Lower leg skin (tissue), 4 donors: ENCODE data around the gene MILR1. TPM values are rescaled to one million over a fixed set of nuclear protein-coding genes. Genes with fewer than 3 reads are reported as not detected.
A peak's percentile ranks its signal among the peaks of the same experiment; 100 is the strongest.
"Not testable (repeated sequence)": the region's sequence is repeated elsewhere in the genome, so short reads cannot be mapped to it uniquely, and the experiment has no call there.

ENCODE experiments used
- DNase-seq, 2 donors: peaks; one replicate each; pipeline ENCODE4 v3.0.0-alpha.2; 2019; ENCODE audit warnings: low spot score in 2 of 2
- H3K4me3 ChIP-seq: fragments of 200-600 bp; sonication (generic); 2 replicates; pipeline ENCODE4 v1.5.1; 2017; ENCODE audit warnings: mild to moderate bottlenecking, low read depth; ENCODE audit not compliant: poor library complexity, severe bottlenecking
- CTCF ChIP-seq, 3 donors: fragments of 450-650 bp; IDR thresholded peaks; one replicate each; pipeline ENCODE4 v1.5.1; 2016; ENCODE audit warnings: antibody characterized with exemption in 3 of 3, mild to moderate bottlenecking in 3 of 3, moderate library complexity in 2 of 3
- POLR2A ChIP-seq, 2 donors: fragments of 450-650 bp; IDR thresholded peaks; one replicate each; pipeline ENCODE4 v1.6.1; 2016 to 2017; ENCODE audit warnings: antibody characterized with exemption in 2 of 2, mild to moderate bottlenecking in 1 of 2, moderate library complexity in 1 of 2
- WGBS, 2 donors: methylation state at CpG; one replicate each; pipeline ENCODE4 v1.1.5; 2018; 5-methylcytosine and 5-hydroxymethylcytosine counted together
- intact Hi-C: fragments of 100-400 bp; cut with DNase I; formaldehyde crosslinking; loops from one replicate; pipeline ENCODE4 v1.15.0; 2023; ENCODE audit warnings: low total_unique reads
- total RNA-seq, 4 donors: library from RNA; depleted of rRNA; stranded (reverse); fragments of >200 nt; gene quantifications; one replicate each; pipeline ENCODE4 v1.1.0, GENCODE V29; 2016

Gene MILR1
- total RNA-seq, 4 donors from 2014 or later, result 1.8 TPM; not detected in 3

GRCh38 chr17:64459284-64459747, 10.4 kb downstream of the MILR1 start:
- intact Hi-C loops, result no loop called here
- WGBS, 2 donors, result 81 to 87% methylated on average over 6 of the region's 6 CpGs
- no peak overlapping the region for H3K4me3 ChIP-seq
- no peak for DNase-seq
- TF ChIP-seq CTCF (IDR thresholded peaks at IDR 0.05) (no peak), POLR2A (IDR thresholded peaks at IDR 0.05) (no peak)

GRCh38 chr17:64459818-64460217, 10.9 kb downstream of the MILR1 start:
- 98 to 99% methylated on average over 7 of the region's 7 CpGs for WGBS, 2 donors
- intact Hi-C loops, H3K4me3 ChIP-seq, DNase-seq: not testable (repeated sequence)

GRCh38 chr17:64460955-64461354, 12.0 kb downstream of the MILR1 start:
- TF ChIP-seq CTCF (IDR thresholded peaks at IDR 0.05) (no peak), POLR2A (IDR thresholded peaks at IDR 0.05) (no peak)
- no peak for DNase-seq
- intact Hi-C loops, result no loop called here
- 60 to 65% methylated on average over 8 of the region's 8 CpGs for WGBS, 2 donors
- no peak overlapping the region for H3K4me3 ChIP-seq

GRCh38 chr17:64461788-64462187, 12.9 kb downstream of the MILR1 start:
- no peak for DNase-seq
- TF ChIP-seq CTCF (IDR thresholded peaks at IDR 0.05), result no peak
- TF ChIP-seq POLR2A (IDR thresholded peaks at IDR 0.05), result no peak
- 67 to 75% methylated on average over 6 of the region's 6 CpGs for WGBS, 2 donors
- intact Hi-C loops, result no loop called here
- H3K4me3 ChIP-seq, result no peak overlapping the region

- 59 to 63% methylated on average over 9 of the region's 9 CpGs for WGBS, 2 donors
- intact Hi-C loops, result no loop called here
- no peak for DNase-seq
- TF ChIP-seq POLR2A (IDR thresholded peaks at IDR 0.05) (no peak), CTCF (IDR thresholded peaks at IDR 0.05) (no peak)
- H3K4me3 ChIP-seq, result no peak overlapping the region
Observed at GRCh38 chr17:64466019-64466735, 17.3 kb downstream of the MILR1 start.

GRCh38 chr17:64466834-64467233, 17.9 kb downstream of the MILR1 start:
- WGBS, 2 donors, result 58 to 65% methylated on average over 1 of the region's 1 CpG
- intact Hi-C loops, DNase-seq: not testable (repeated sequence)

GRCh38 chr17:64470625-64471024, 21.7 kb downstream of the MILR1 start:
- intact Hi-C loops, result no loop called here
- no peak overlapping the region for H3K4me3 ChIP-seq
- TF ChIP-seq CTCF (IDR thresholded peaks at IDR 0.05), result no peak
- no peak for TF ChIP-seq POLR2A (IDR thresholded peaks at IDR 0.05)
- WGBS, 2 donors, result 73% methylated on average over 4 of the region's 4 CpGs
- DNase-seq, result peak in 1 of 2 donors; percentile 43

More at GRCh38 chr17:64466834-64467233, 17.9 kb downstream of the MILR1 start:
- not testable (repeated sequence) for H3K4me3 ChIP-seq
